Measurements from ENCODE around the gene MYL7.
"Not testable (repeated sequence)": the region's sequence is repeated elsewhere in the genome, so short reads cannot be mapped to it uniquely, and the experiment has no call there.

Gene MYL7

GRCh38 chr7:44127161-44127560 lies 14.0 kb downstream of the MYL7 start:
- TF ChIP-seq, protein P1, sequence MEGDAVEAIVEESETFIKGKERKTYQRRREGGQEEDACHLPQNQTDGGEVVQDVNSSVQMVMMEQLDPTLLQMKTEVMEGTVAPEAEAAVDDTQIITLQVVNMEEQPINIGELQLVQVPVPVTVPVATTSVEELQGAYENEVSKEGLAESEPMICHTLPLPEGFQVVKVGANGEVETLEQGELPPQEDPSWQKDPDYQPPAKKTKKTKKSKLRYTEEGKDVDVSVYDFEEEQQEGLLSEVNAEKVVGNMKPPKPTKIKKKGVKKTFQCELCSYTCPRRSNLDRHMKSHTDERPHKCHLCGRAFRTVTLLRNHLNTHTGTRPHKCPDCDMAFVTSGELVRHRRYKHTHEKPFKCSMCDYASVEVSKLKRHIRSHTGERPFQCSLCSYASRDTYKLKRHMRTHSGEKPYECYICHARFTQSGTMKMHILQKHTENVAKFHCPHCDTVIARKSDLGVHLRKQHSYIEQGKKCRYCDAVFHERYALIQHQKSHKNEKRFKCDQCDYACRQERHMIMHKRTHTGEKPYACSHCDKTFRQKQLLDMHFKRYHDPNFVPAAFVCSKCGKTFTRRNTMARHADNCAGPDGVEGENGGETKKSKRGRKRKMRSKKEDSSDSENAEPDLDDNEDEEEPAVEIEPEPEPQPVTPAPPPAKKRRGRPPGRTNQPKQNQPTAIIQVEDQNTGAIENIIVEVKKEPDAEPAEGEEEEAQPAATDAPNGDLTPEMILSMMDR (IDR thresholded peaks at IDR 0.05; ENCODE audit: low read depth, low read length, missing control alignments): no peak
- no peak overlapping the region for H3K4me3 ChIP-seq (ENCODE audit: low read depth, low read length)
- DNase-seq (ENCODE audit: low read depth): no peak

- not testable (repeated sequence) for H3K4me3 ChIP-seq (ENCODE audit: low read depth, low read length); DNase-seq (ENCODE audit: low read depth)
Measured at GRCh38 chr7:44126574-44126973, 14.6 kb downstream of the MYL7 start.

GRCh38 chr7:44124822-44125202 lies 16.3 kb downstream of the MYL7 start:
- TF ChIP-seq, protein P1 (IDR thresholded peaks at IDR 0.05; ENCODE audit: low read depth, low read length, missing control alignments): no peak
- DNase-seq (ENCODE audit: low read depth): no peak
- no peak overlapping the region for H3K4me3 ChIP-seq (ENCODE audit: low read depth, low read length)

DNA sequence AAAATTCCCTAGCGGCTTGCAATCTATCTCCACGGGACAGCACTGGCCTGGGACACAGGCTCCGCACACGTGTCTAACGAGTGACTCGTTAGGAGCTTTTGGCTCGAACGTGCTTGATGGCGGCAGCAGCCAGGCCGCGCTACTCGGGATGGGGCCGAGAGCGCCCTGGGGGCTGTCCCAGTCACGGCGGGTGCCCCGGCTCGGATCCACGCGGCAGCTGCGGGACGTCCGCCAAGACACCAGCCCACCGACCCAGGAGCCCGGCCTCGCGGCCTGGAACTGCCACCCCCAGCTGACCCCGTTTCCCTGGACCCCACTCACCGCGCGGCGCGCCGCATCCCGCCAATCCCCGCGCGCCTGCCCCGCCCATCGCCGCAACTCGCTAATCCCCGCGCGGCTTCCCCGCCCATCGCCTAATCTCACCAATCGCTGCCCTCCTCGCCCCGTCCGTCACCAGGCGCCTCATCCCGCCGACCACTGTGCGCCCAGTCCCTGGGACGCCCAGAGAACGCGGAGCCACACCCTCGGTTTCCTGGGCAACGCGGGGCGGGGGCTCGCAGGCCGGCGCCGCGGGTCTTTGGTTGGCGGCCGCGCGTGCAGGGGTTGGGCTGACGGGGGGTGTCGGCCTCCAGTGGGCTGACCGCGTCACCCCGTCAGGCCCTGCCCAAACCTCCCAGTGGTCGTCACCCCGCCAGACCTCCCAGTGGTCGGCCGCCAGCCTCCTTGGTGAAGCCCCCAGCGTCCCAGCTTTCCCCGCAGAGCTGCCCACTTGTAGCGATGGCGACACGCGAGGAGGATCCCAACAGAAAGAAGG lies 17.7 kb downstream of the MYL7 start, which contains the start of gene POLD2:
POLD2 (minus strand) TSS at position 359 of the 814 bp plus-strand sequence. CDS start 1,495 bp downstream, outside the sequence.
- peak within 1 kb of the TSS; percentile 81 for H3K4me3 ChIP-seq (ENCODE audit: low read depth, low read length)
- peak; percentile 70 for DNase-seq (ENCODE audit: low read depth)
- TF ChIP-seq, protein P1 (IDR thresholded peaks at IDR 0.05; ENCODE audit: low read depth, low read length, missing control alignments): no peak

- DNase-seq (ENCODE audit: low read depth): no peak
- TF ChIP-seq, protein P1 (IDR thresholded peaks at IDR 0.05; ENCODE audit: low read depth, low read length, missing control alignments): no peak
- H3K4me3 ChIP-seq (ENCODE audit: low read depth, low read length): peak overlapping the region; percentile 81
Measured at GRCh38 chr7:44122529-44122928, 18.6 kb downstream of the MYL7 start.

DNA sequence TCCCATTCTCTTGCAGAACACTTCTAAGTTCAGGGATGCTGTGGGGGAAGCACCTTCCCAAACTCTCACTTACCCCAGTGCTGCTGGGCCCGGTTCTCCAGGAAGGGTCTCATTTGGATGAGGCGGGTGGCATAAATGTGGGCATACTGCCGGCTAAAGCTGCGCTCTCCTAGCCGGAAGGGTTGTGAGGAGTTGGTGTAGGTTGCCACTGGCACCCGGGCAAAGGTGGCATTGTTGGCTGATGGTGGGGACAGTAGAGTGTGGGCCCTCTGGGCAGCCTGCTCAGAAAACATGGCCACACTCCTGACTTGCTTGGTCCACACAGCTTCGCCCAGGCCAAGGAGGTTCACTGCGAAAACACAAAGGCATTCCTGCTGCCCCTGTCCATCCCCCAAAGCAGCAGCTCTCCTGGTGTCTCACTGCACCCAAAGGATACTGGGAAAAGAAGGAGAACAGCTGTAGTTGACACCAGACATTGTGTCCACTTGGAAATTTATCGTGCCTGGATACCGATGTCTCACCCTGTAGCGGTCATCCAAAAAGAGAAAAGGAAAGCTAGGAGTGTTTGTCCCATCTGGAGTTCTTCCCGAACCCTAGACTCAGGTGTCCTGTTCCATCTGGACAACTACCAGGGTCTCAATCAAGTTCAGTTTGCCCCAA lies 19.2 kb downstream of the MYL7 start:
- TF ChIP-seq, protein P1 (IDR thresholded peaks at IDR 0.05; ENCODE audit: low read depth, low read length, missing control alignments): no peak
- peak overlapping the region; percentile 81; the same call in 1 of the 2 replicates for H3K4me3 ChIP-seq (ENCODE audit: low read depth, low read length)
- no peak for DNase-seq (ENCODE audit: low read depth)

DNA sequence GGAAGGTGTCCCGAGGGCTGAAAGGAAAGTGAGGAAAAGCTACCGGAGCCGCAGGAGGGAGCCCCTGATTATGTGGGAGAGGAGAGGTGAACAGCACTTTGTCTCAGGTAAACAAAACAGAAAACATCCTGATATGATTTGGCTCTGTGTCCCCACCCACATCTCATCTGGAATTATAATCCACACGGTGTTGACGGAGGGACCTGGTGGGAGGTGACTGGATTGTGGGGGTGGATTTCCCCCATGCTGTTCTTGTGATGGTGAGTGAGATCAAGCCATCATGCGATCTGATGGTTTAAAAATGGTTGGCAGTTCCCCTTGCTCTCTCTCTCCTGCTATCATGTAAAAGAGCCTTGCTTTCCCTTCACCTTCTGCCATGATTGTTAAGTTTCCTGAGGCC lies 20.7 kb downstream of the MYL7 start:
- TF ChIP-seq, protein P1 (IDR thresholded peaks at IDR 0.05; ENCODE audit: low read depth, low read length, missing control alignments): no peak
- no peak overlapping the region for H3K4me3 ChIP-seq (ENCODE audit: low read depth, low read length)
- DNase-seq (ENCODE audit: low read depth): no peak
